Upper lobe of left lung (tissue), 6 donors: ENCODE results near the gene RHO. TPM values are rescaled to one million over a fixed set of nuclear protein-coding genes. Genes with fewer than 3 reads are reported as not detected.
"Not testable (repeated sequence)": the region's sequence is repeated elsewhere in the genome, so short reads cannot be mapped to it uniquely, and the experiment has no call there.

ENCODE experiments used
- ATAC-seq, 2 donors: fragments of 200-7000 bp; cut with Tn5 transposase; one replicate each; pipeline ENCODE4 v1.9.1; 2022; ENCODE audit warnings: mild to moderate bottlenecking in 2 of 2, moderate library complexity in 2 of 2; ENCODE audit not compliant: low FRiP score in 2 of 2
- DNase-seq, 2 donors: peaks; one replicate each; pipeline ENCODE4 v3.0.0-alpha.2; 2019 to 2020
- H3K27ac ChIP-seq, 4 donors: fragments of 200-600 bp; sonication (generic); one replicate each; pipeline ENCODE4 v1.5.1; 2016 to 2019
- H3K27me3 ChIP-seq, 4 donors: fragments of 200-600 bp; sonication (generic); one replicate each; pipeline ENCODE4 v1.5.1; 2017 to 2019
- H3K36me3 ChIP-seq, 4 donors: fragments of 200-600 bp; sonication (generic); one replicate each; pipeline ENCODE4 v1.5.1; 2016 to 2019
- H3K4me1 ChIP-seq, 4 donors: fragments of 200-600 bp; sonication (generic); one replicate each; pipeline ENCODE4 v1.5.1; 2018 to 2019
- H3K4me3 ChIP-seq, 4 donors: fragments of 200-600 bp; sonication (generic); one replicate each; pipeline ENCODE4 v1.5.1; 2017 to 2019; ENCODE audit warnings: mild to moderate bottlenecking in 2 of 4, moderate library complexity in 1 of 4
- H3K9me3 ChIP-seq, 4 donors: fragments of 200-600 bp; sonication (generic); one replicate each; pipeline ENCODE4 v1.5.1; 2018 to 2019
- EP300 ChIP-seq, 4 donors: sonication (generic); formaldehyde crosslinking; IDR thresholded peaks; one replicate each; pipeline ENCODE4 v1.5.1; 2017; ENCODE audit warnings: antibody characterized with exemption in 4 of 4, control low read depth in 2 of 4
- POLR2A ChIP-seq, 4 donors: fragments of 450-650 bp; IDR thresholded peaks; one replicate each; pipeline ENCODE4 v1.5.1; 2016 to 2017; ENCODE audit warnings: antibody characterized with exemption in 4 of 4, mild to moderate bottlenecking in 2 of 4
- POLR2AphosphoS5 ChIP-seq, 2 donors: sonication (generic); formaldehyde crosslinking; IDR thresholded peaks; one replicate each; pipeline ENCODE4 v1.5.1; 2017; ENCODE audit warnings: antibody characterized with exemption in 2 of 2
- WGBS, 2 donors: methylation state at CpG; one replicate each; pipeline ENCODE4 v1.1.5; 2017 to 2018; 5-methylcytosine and 5-hydroxymethylcytosine counted together
- total RNA-seq, 6 donors: library from RNA; depleted of rRNA in 4 of 6; stranded (reverse); fragments of >200 nt in 4 of 6; gene quantifications; one replicate each; pipeline versions ENCODE4 v1.1.0 to v1.2.1, GENCODE V29; 2016 to 2021
- TF ChIP-seq, protein P1 (sequence below), 6 experiments: fragments of 450-650 bp in 4 of 6; fragments of 200-600 bp in 2 of 6; sonication (generic) in 2 of 6; IDR thresholded peaks; one replicate each; pipeline ENCODE4 v1.5.1; 2016 to 2019; ENCODE audit warnings: antibody characterized with exemption in 6 of 6
- donor health status: DM: no; HTN: no; CAD: no; lungs with moderate emphysema.
- donor health status: DM: no; HTN: yes; CAD: no; lungs with severe emphysema.

The RHO gene
- total RNA-seq, 6 donors from 2014 or later, result not detected

GRCh38 chr3:129542747-129543146, 14.3 kb downstream of the RHO start:
- H3K4me3 ChIP-seq, result no peak overlapping the region
- H3K4me1 ChIP-seq, result no peaks in the 10 kb centered on the region
- TF ChIP-seq POLR2AphosphoS5 (IDR thresholded peaks at IDR 0.05) (no peak), EP300 (IDR thresholded peaks at IDR 0.05) (no peak), POLR2A (IDR thresholded peaks at IDR 0.05) (no peak)
- TF ChIP-seq, protein P1, sequence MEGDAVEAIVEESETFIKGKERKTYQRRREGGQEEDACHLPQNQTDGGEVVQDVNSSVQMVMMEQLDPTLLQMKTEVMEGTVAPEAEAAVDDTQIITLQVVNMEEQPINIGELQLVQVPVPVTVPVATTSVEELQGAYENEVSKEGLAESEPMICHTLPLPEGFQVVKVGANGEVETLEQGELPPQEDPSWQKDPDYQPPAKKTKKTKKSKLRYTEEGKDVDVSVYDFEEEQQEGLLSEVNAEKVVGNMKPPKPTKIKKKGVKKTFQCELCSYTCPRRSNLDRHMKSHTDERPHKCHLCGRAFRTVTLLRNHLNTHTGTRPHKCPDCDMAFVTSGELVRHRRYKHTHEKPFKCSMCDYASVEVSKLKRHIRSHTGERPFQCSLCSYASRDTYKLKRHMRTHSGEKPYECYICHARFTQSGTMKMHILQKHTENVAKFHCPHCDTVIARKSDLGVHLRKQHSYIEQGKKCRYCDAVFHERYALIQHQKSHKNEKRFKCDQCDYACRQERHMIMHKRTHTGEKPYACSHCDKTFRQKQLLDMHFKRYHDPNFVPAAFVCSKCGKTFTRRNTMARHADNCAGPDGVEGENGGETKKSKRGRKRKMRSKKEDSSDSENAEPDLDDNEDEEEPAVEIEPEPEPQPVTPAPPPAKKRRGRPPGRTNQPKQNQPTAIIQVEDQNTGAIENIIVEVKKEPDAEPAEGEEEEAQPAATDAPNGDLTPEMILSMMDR (IDR thresholded peaks at IDR 0.05), result no peak
- no peaks in the 10 kb centered on the region for H3K27me3 ChIP-seq
- H3K27ac ChIP-seq, result no peak overlapping the region
- H3K9me3 ChIP-seq, result no peaks in the 10 kb centered on the region
- ATAC-seq (peak in 1 of 2 donors; percentile 6), DNase-seq (no peak)
- H3K36me3 ChIP-seq, result no peaks in the 10 kb centered on the region
- whole genome bisulfite sequencing, 2 donors, result 89 to 100% methylated on average over 1 to 5 of the region's 5 CpGs

GRCh38 chr3:129543156-129543790, 14.8 kb downstream of the RHO start, which contains the start of gene H1-8:
TSS of gene H1-8 (plus strand) at chr3:129543175. CDS start at chr3:129543219, 44 bp downstream.
- H3K36me3 ChIP-seq, result no peaks in the 10 kb centered on the region
- H3K27me3 ChIP-seq, result no peaks in the 10 kb centered on the region
- no peak for TF ChIP-seq POLR2AphosphoS5 (IDR thresholded peaks at IDR 0.05)
- TF ChIP-seq POLR2A (IDR thresholded peaks at IDR 0.05), result no peak
- TF ChIP-seq, protein P1 (IDR thresholded peaks at IDR 0.05), result no peak
- no peak for TF ChIP-seq EP300 (IDR thresholded peaks at IDR 0.05)
- ATAC-seq, result peak; percentile 20 to 38
- no peak for DNase-seq
- H3K27ac ChIP-seq, result no peak within 1 kb of the TSS
- 96 to 97% methylated on average over 9 to 16 of the region's 16 CpGs for WGBS, 2 donors
- no peaks in the 10 kb centered on the region for H3K9me3 ChIP-seq
- H3K4me3 ChIP-seq, result no peak within 1 kb of the TSS
- no peaks in the 10 kb centered on the region for H3K4me1 ChIP-seq

GRCh38 chr3:129543999-129544398, 15.6 kb downstream of the RHO start:
- H3K4me3 ChIP-seq, result no peak overlapping the region
- H3K27me3 ChIP-seq, result no peaks in the 10 kb centered on the region
- 62 to 91% methylated on average over 9 of the region's 9 CpGs for WGBS, 2 donors
- DNase-seq, result no peak
- no peak for ATAC-seq
- H3K9me3 ChIP-seq, result no peaks in the 10 kb centered on the region
- H3K4me1 ChIP-seq, result no peaks in the 10 kb centered on the region
- no peak overlapping the region for H3K27ac ChIP-seq
- H3K36me3 ChIP-seq, result no peaks in the 10 kb centered on the region
- TF ChIP-seq EP300 (IDR thresholded peaks at IDR 0.05) (no peak), POLR2AphosphoS5 (IDR thresholded peaks at IDR 0.05) (no peak), POLR2A (IDR thresholded peaks at IDR 0.05) (no peak)
- TF ChIP-seq, protein P1 (IDR thresholded peaks at IDR 0.05), result no peak

DNA sequence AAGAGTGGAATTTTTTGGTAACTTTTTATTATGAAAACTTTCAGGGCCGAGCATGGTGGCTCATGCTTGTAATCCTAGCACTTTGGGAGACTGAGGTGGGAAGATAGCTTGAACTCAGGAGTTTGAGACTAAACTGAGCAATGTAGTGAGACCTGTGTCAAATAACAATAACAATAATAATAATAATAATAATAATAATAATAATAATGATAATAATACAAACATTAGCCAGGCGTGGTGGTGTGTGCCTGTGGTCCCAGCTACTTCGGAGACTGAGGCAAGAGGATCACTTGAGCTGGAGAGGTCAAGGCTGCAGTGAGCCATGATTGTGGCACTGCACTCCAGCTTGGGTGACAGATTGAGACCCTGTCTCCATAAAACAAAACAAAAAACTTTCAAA, 17.5 kb downstream of the RHO start:
- WGBS, 2 donors, result 91 to 92% methylated on average over 3 of the region's 3 CpGs
- ATAC-seq, H3K4me1 ChIP-seq, H3K27me3 ChIP-seq, H3K36me3 ChIP-seq, H3K9me3 ChIP-seq, H3K4me3 ChIP-seq, DNase-seq, H3K27ac ChIP-seq: not testable (repeated sequence)

GRCh38 chr3:129547241-129547640, 18.8 kb downstream of the RHO start:
- Histone ChIP-seq H3K4me1 (no peaks in the 10 kb centered on the region), H3K9me3 (no peaks in the 10 kb centered on the region), H3K27me3 (no peaks in the 10 kb centered on the region), H3K4me3 (no peak overlapping the region), H3K36me3 (no peaks in the 10 kb centered on the region), H3K27ac (no peak overlapping the region)
- ATAC-seq (no peak), DNase-seq (no peak)
- WGBS, 2 donors, result 80 to 90% methylated on average over 3 to 12 of the region's 24 CpGs
- TF ChIP-seq POLR2AphosphoS5 (IDR thresholded peaks at IDR 0.05), result no peak
- TF ChIP-seq EP300 (IDR thresholded peaks at IDR 0.05), result no peak
- TF ChIP-seq, protein P1 (IDR thresholded peaks at IDR 0.05), result no peak
- no peak for TF ChIP-seq POLR2A (IDR thresholded peaks at IDR 0.05)
